ENCODE measurements around the gene WWC1.
"Not testable (repeated sequence)": the region's sequence is repeated elsewhere in the genome, so short reads cannot be mapped to it uniquely, and the experiment has no call there.

The WWC1 gene

GRCh38 chr5:168307925-168308584 lies 16.6 kb downstream of the WWC1 start:
- DNase-seq (ENCODE audit: low read depth) = no peak
- TF ChIP-seq, protein P1, sequence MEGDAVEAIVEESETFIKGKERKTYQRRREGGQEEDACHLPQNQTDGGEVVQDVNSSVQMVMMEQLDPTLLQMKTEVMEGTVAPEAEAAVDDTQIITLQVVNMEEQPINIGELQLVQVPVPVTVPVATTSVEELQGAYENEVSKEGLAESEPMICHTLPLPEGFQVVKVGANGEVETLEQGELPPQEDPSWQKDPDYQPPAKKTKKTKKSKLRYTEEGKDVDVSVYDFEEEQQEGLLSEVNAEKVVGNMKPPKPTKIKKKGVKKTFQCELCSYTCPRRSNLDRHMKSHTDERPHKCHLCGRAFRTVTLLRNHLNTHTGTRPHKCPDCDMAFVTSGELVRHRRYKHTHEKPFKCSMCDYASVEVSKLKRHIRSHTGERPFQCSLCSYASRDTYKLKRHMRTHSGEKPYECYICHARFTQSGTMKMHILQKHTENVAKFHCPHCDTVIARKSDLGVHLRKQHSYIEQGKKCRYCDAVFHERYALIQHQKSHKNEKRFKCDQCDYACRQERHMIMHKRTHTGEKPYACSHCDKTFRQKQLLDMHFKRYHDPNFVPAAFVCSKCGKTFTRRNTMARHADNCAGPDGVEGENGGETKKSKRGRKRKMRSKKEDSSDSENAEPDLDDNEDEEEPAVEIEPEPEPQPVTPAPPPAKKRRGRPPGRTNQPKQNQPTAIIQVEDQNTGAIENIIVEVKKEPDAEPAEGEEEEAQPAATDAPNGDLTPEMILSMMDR (conservative IDR thresholded peaks at IDR 0.05; ENCODE audit: low read depth, low read length) = no peak
- H3K4me3 ChIP-seq (ENCODE audit: low read depth, low read length) = no peak overlapping the region

DNA sequence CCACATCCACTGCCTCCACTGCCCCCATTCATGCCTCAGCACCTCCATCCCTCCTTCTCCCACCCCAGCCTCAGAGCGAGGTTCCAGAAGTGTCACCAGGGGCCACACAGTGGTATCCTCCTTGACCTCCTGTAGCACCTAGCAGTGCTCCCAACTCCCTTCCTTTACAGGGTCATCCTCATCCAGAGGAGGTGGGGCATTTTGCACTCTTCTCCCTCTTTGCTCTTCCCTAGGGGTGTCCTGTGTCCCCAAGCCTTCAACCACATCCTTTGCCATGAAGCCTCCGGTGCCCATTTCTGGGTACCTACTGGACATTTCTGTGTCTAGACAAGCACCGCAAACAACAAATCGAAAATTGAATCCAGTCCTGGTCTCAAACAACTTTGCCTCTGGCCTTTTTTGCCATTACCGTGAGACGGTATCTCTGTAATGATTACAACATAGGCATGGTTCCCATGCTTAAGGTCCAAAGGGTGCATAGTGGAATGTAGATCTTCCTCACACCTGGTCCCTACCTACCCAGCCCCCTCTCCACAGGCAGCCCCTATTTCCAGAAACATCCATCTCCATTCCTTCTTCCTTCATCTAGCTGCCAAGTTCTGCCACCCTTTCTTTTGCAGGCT lies 17.6 kb downstream of the WWC1 start:
- no peak for DNase-seq (ENCODE audit: low read depth)
- TF ChIP-seq, protein P1 (conservative IDR thresholded peaks at IDR 0.05; ENCODE audit: low read depth, low read length) = no peak
- no peak overlapping the region for H3K4me3 ChIP-seq (ENCODE audit: low read depth, low read length)

DNA sequence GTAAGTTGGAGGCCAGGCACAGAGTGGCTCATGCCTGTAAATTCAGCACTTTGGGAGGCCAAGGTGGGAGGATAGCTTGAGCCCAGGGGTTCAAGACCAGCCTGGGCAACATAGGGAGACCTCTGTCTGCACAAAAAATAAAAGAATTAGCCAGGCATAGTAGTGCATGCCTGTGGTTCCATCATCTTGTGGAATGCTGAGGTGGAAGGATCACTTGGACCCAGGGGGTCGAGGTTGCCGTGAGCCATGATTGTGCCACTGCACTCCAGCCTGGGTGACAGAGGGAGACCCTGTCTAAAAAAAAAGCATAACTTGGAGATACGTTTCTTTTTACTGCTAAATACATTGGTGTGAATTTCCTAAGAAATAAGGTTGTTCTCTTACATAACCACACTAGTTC lies 19.1 kb downstream of the WWC1 start:
- DNase-seq (ENCODE audit: low read depth); H3K4me3 ChIP-seq (ENCODE audit: low read depth, low read length): not testable (repeated sequence)

DNA sequence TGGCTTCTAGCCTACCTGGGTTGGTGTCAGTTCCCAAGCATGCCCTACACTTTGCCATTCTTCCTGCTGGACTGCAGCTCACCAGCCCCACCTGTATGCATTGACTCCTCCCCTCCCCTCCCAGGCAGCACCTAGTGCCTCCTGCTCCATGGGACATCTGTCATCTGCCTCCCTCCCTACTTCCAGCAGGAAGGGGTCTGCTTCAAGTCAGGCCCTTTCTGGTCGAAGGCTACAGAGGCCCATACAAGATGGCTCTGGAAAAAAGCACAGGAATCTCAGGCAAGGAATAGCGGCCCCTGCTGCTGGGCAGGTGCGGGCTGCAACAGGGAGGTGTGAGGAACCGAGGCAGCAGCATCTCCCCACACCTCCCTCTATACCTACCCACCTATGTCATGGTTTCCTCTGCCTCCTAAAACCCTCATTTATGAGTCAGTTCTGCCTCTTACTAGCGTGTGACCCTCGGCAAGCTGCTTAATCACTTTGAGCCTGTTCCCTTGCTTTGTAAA lies 19.7 kb downstream of the WWC1 start:
- TF ChIP-seq, protein P1 (conservative IDR thresholded peaks at IDR 0.05; ENCODE audit: low read depth, low read length) = peak; percentile 24
- no peak for DNase-seq (ENCODE audit: low read depth)

DNA sequence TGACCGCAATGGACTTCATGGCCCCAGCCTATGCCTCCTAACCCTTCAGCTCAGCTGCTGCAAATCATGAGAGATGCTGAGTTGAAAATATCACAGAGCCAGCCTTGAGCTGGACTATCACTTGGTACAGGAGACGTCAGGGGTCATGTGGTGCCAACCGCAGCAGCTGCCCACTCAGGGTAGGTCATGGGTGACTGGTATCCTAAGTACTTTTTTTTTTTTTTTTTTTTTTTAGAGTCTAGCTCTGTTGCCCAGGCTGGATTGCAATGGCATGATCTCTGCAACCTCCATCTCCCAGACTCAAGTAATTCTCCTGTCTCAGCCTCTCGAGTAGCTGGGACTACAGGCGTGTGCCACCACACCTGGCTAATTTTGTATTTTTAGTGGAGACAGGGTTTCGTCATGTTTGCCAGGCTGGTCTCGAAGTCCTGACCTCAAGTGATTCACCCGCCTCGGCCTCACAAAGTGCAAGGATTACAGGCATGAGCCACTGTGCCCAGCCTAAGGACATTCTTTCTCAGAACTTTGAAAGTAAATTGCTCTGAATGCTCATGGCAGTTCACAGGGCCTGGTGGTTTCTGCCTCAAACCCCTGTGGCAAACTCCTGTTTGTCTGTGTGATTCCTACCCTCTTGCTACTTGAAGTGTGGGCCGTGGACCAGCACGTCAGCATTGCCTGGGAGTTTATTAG lies 21.3 kb downstream of the WWC1 start:
- DNase-seq (ENCODE audit: low read depth) = no peak
- TF ChIP-seq, protein P1 (conservative IDR thresholded peaks at IDR 0.05; ENCODE audit: low read depth, low read length) = no peak
- H3K4me3 ChIP-seq (ENCODE audit: low read depth, low read length) = no peak overlapping the region

More for the DNA sequence above, 19.7 kb downstream of the WWC1 start:
- H3K4me3 ChIP-seq (ENCODE audit: low read depth, low read length) = no peak overlapping the region

- TF ChIP-seq, protein P1 (conservative IDR thresholded peaks at IDR 0.05; ENCODE audit: low read depth, low read length) = no peak
Observed at GRCh38 chr5:168313596-168314204, 22.3 kb downstream of the WWC1 start.

More at GRCh38 chr5:168313596-168314204, 22.3 kb downstream of the WWC1 start:
- no peak for DNase-seq (ENCODE audit: low read depth)
- no peak overlapping the region for H3K4me3 ChIP-seq (ENCODE audit: low read depth, low read length)
